ENCODE results near the gene LGALS9. TPM values are rescaled to one million over a fixed set of nuclear protein-coding genes. Genes with fewer than 3 reads are reported as not detected.
"Not testable (repeated sequence)": the region's sequence is repeated elsewhere in the genome, so short reads cannot be mapped to it uniquely, and the experiment has no call there.

Gene LGALS9
- total and polyA plus RNA-seq, 9 donors, result 9.0 to 62.8 (median 23.3) TPM

GRCh38 chr17:27664606-27664965, 33.6 kb downstream of the LGALS9 start:
- intact Hi-C loops (cut with DNase I), result no loop called here
- no peaks in the 10 kb centered on the region for H3K9me3 ChIP-seq
- H3K27me3 ChIP-seq, result no peaks in the 10 kb centered on the region
- no peaks in the 10 kb centered on the region for H3K36me3 ChIP-seq
- H3K4me3 ChIP-seq, result no peak overlapping the region
- no peak overlapping the region for H3K27ac ChIP-seq
- TF ChIP-seq, protein P1, sequence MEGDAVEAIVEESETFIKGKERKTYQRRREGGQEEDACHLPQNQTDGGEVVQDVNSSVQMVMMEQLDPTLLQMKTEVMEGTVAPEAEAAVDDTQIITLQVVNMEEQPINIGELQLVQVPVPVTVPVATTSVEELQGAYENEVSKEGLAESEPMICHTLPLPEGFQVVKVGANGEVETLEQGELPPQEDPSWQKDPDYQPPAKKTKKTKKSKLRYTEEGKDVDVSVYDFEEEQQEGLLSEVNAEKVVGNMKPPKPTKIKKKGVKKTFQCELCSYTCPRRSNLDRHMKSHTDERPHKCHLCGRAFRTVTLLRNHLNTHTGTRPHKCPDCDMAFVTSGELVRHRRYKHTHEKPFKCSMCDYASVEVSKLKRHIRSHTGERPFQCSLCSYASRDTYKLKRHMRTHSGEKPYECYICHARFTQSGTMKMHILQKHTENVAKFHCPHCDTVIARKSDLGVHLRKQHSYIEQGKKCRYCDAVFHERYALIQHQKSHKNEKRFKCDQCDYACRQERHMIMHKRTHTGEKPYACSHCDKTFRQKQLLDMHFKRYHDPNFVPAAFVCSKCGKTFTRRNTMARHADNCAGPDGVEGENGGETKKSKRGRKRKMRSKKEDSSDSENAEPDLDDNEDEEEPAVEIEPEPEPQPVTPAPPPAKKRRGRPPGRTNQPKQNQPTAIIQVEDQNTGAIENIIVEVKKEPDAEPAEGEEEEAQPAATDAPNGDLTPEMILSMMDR (IDR thresholded peaks at IDR 0.05), result no peak
- TF ChIP-seq POLR2A (IDR thresholded peaks at IDR 0.05) (no peak), EP300 (IDR thresholded peaks at IDR 0.05) (no peak)
- no peak for DNase-seq
- H3K4me1 ChIP-seq (ENCODE audit: insufficient read depth), result no peaks in the 10 kb centered on the region
- WGBS, 3 donors, result 55 to 72% (median 69%) methylated on average over 2 of the region's 2 CpGs

GRCh38 chr17:27665549-27665948, 34.6 kb downstream of the LGALS9 start:
- no peak for DNase-seq
- Histone ChIP-seq H3K27ac (no peak overlapping the region), H3K9me3 (no peaks in the 10 kb centered on the region), H3K36me3 (no peaks in the 10 kb centered on the region), H3K27me3 (no peaks in the 10 kb centered on the region), H3K4me1 (ENCODE audit: insufficient read depth) (no peaks in the 10 kb centered on the region), H3K4me3 (no peak overlapping the region)
- intact Hi-C loops (cut with DNase I), result no loop called here
- no peak for TF ChIP-seq POLR2A (IDR thresholded peaks at IDR 0.05)
- TF ChIP-seq EP300 (IDR thresholded peaks at IDR 0.05), result no peak
- TF ChIP-seq, protein P1 (IDR thresholded peaks at IDR 0.05), result no peak
- WGBS, 3 donors, result 85 to 89% (median 87%) methylated on average over 4 of the region's 4 CpGs

- 74 to 80% (median 75%) methylated on average over 6 of the region's 6 CpGs for WGBS, 3 donors
- DNase-seq; intact Hi-C loops (cut with DNase I): not testable (repeated sequence)
These were observed 35.3 kb downstream of the LGALS9 start for GRCh38 chr17:27666270-27666669.

GRCh38 chr17:27666831-27667560, 36.0 kb downstream of the LGALS9 start:
- Histone ChIP-seq H3K27ac (no peak overlapping the region), H3K4me1 (ENCODE audit: insufficient read depth) (no peaks in the 10 kb centered on the region), H3K4me3 (no peak overlapping the region), H3K36me3 (no peaks in the 10 kb centered on the region), H3K27me3 (no peaks in the 10 kb centered on the region), H3K9me3 (no peaks in the 10 kb centered on the region)
- TF ChIP-seq POLR2A (IDR thresholded peaks at IDR 0.05) (no peak), EP300 (IDR thresholded peaks at IDR 0.05) (no peak)
- TF ChIP-seq, protein P1 (IDR thresholded peaks at IDR 0.05), result no peak
- WGBS, 3 donors, result 92 to 94% (median 92%) methylated on average over 9 to 11 of the region's 11 CpGs
- no peak for DNase-seq
- intact Hi-C loops (cut with DNase I), result no loop called here

More at GRCh38 chr17:27666270-27666669, 35.3 kb downstream of the LGALS9 start:
- H3K27ac ChIP-seq; H3K4me3 ChIP-seq; H3K27me3 ChIP-seq; H3K36me3 ChIP-seq; H3K9me3 ChIP-seq; H3K4me1 ChIP-seq (ENCODE audit: insufficient read depth): not testable (repeated sequence)

DNA sequence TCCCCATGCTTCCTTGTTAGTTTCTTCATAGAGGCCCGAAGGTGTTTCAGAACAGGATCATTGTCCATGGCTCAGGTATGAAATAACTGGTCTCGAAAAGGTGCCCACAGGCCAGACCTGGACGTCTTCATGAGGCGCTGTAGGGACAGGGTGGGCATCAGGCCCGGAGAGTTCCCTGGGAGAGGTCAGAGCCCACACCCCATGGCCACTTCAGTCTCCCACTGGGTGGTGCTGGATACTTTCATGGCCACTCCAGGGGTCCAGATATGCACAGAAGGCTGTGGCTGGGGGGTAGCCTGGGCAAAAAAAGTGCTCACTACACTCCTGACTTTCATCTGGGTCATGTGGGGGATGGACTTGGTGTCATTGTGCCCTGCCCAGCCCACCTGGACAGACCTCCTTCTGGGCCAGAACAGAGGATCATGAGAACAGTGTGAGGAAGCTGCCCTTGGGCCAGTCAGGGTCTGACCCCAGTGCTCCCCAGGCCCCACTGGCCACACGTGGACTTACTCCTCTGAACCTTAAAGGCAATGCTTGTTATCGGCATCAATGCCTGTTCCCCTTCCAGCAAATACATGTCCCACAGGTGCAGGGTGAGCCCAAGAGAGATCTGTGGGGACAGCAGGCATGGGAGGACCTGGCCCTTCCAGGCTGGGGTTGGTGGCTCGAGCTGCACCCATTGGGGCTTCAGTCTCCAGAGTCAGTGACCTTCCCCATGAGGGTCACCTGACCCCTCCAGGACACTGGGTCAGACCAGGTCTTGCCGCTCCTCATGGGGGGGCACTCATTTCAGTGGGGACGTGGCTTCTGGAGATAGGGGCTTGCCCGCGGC, 36.9 kb downstream of the LGALS9 start:
- Histone ChIP-seq H3K9me3 (no peaks in the 10 kb centered on the region), H3K4me3 (no peak overlapping the region), H3K36me3 (no peaks in the 10 kb centered on the region), H3K27ac (no peak overlapping the region), H3K27me3 (no peaks in the 10 kb centered on the region), H3K4me1 (ENCODE audit: insufficient read depth) (no peaks in the 10 kb centered on the region)
- TF ChIP-seq, protein P1 (IDR thresholded peaks at IDR 0.05), result no peak
- TF ChIP-seq EP300 (IDR thresholded peaks at IDR 0.05) (no peak), POLR2A (IDR thresholded peaks at IDR 0.05) (no peak)
- WGBS, 3 donors, result 90 to 94% (median 90%) methylated on average over 12 of the region's 12 CpGs
- intact Hi-C loops (cut with DNase I), result no loop called here
- no peak for DNase-seq
